CD4-positive, alpha-beta T cell treated with Interleukin-1 beta for 1 hour (primary cell): ENCODE results near the gene POU6F2.

Experiments
- DNase-seq, 2 donors: peaks; one replicate each; pipeline ENCODE4 v3.0.0-alpha.2; 2020 to 2022

Gene POU6F2

DNA sequence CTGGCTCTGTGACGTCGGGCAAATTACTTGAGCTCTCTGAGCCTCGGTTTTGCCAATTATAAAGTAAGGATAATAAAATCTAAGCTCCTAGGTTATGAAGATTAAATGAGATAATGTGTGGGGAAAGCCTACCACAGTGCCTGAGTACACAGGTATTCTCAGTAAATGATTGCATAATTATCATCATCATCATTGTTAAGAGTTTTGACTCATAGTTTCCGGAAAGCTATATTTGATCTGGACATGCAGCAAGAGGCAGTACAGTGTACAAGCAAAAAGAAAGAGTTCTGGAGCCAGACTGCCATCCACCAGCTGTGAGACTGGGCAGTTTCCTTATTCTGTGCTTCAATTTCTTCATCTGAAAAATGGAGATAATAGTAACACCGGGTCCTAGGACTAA is 432.9 kb downstream of the POU6F2 start:
- no peak for DNase-seq

GRCh38 chr7:39413636-39414223 is 436.0 kb downstream of the POU6F2 start:
- DNase-seq: no peak

GRCh38 chr7:39414224-39415035 is 436.7 kb downstream of the POU6F2 start:
- DNase-seq: peak; percentile 24 to 39

GRCh38 chr7:39415091-39415787 is 437.5 kb downstream of the POU6F2 start:
- no peak for DNase-seq

GRCh38 chr7:39416866-39417265 is 439.2 kb downstream of the POU6F2 start:
- DNase-seq: no peak

- DNase-seq: no peak
These were observed 439.9 kb downstream of the POU6F2 start for GRCh38 chr7:39417642-39418041.

DNA sequence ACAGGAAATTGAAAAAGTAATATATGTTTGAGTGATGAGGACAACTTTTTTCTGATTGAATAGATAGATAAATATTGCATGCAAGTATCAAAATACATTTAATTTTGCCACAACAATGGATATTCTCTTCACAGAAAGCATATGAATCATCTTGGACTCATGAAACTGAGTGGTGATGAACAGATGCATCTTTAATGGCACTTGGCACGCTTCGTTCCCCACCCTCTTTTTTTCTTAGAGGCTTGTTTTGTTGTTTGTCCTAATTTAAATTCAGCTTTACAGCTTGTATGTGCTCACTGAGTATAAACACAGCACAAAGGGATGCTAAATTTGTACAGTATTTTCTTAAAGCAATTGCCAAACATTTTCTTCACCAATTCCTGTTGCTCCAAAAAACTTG is 443.5 kb downstream of the POU6F2 start:
- DNase-seq: no peak

DNA sequence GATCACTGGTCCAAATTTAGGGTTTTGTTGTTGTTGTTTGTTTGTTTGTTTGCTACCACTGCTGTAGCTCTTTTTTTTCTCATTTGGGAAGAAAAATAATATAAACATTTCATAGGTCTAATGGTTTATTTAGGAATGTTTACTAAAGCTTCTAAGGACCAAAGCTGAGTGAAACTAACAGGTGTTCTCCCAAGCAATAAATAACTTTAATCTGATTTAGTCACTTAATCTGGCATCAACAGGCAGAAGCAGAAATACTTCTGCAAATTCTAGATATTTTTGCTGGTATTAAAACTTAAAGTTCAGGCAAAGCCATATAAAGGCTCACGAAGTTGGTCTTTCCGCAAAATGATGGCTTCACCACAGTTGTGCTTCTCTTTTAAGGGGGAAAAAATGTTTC is 444.0 kb downstream of the POU6F2 start:
- DNase-seq: no peak

- no peak for DNase-seq
These were observed 450.5 kb downstream of the POU6F2 start for GRCh38 chr7:39428221-39428620.

- DNase-seq: no peak
These were observed 451.7 kb downstream of the POU6F2 start for GRCh38 chr7:39429421-39429820.

DNA sequence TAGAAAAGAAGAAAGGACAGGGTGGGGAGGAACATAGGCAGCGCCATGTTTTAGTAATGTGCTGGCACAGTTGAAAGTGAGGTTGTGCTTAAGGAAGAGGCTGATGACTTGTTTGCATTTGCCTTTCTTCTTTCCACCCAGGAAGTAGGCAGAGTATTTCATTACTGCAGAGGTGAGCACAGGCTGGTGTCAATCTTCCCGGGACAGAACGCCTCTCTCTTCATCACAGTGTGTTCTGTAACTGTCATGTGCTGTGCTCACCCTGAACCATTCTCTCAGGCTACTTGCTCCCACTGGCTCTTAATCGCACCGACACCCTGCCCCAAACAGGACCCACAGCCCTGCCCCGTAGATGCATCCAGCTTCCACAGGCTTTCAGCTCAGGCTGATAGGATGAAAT is 452.7 kb downstream of the POU6F2 start:
- no peak for DNase-seq

- DNase-seq: no peak
These were observed 453.4 kb downstream of the POU6F2 start for GRCh38 chr7:39430909-39431641.

DNA sequence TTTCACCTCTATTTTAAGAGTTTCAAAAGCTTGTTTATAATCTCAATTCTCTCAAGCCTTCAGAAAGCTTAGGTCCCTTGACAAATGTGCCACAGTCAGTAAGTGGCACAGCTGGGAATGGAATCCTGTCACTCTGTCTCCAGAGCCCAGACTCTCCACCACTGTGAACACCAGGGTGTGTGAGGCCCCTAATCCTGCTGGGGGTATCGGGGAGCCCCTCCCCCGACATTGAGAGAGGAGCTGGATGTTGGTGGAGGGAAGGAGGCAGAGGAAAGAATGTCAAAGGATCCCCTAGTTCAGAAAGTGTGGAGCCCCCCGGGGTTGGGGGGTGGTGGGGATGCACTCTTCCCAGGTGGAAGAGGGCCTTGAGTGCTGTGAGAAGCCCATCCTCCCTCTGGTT is 454.7 kb downstream of the POU6F2 start:
- no peak for DNase-seq

- no peak for DNase-seq
These were observed 455.2 kb downstream of the POU6F2 start for GRCh38 chr7:39432807-39433416.

GRCh38 chr7:39433550-39433949 is 455.8 kb downstream of the POU6F2 start:
- DNase-seq: no peak

- DNase-seq: no peak
These were observed 456.3 kb downstream of the POU6F2 start for GRCh38 chr7:39434012-39434411.

DNA sequence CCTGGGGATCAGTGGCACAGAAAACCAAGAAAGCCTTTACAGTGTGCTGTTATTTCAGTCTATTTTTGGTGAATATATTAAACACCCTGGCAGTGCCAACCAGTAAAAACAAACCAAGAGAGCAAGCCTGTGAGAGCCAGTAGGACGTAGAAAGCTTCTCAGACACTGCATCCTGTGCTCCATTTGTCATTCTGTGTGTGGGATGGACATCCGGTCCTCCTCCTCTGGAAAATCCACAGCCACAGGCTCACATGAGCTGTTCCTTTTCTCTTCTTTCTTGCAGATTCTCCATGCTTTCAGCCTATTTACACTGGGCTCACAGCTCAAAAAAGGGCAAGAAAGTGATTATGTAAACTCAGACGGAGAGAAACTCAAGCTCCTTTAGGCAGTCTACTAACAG is 468.8 kb downstream of the POU6F2 start:
- no peak for DNase-seq

GRCh38 chr7:39451901-39452300 is 474.2 kb downstream of the POU6F2 start:
- DNase-seq: no peak

- peak; percentile 20 to 43 for DNase-seq
These were observed 476.1 kb downstream of the POU6F2 start for GRCh38 chr7:39453743-39454355.

GRCh38 chr7:39458061-39458745 is 480.5 kb downstream of the POU6F2 start:
- no peak for DNase-seq

- no peak for DNase-seq
These were observed 481.9 kb downstream of the POU6F2 start for GRCh38 chr7:39459636-39460035.

DNA sequence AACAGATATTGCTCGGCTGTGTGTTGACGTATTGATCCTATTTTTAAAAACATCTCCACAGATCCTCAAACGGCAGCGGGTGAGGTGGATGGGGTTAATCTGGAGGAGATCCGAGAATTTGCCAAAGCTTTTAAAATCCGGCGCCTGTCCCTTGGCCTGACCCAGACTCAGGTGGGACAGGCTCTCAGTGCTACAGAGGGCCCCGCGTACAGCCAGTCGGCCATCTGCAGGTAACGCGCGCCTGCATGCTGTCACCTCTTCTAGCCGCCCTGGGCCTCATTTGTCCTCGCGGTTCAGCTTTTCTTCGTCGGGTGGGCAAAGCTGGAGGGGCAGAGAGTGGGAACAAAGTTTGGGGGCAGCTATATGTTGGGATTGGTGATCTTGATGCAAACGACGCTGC is 482.8 kb downstream of the POU6F2 start:
- DNase-seq: no peak
